ENCODE data around the gene GPR39.

GPR39 gene

DNA sequence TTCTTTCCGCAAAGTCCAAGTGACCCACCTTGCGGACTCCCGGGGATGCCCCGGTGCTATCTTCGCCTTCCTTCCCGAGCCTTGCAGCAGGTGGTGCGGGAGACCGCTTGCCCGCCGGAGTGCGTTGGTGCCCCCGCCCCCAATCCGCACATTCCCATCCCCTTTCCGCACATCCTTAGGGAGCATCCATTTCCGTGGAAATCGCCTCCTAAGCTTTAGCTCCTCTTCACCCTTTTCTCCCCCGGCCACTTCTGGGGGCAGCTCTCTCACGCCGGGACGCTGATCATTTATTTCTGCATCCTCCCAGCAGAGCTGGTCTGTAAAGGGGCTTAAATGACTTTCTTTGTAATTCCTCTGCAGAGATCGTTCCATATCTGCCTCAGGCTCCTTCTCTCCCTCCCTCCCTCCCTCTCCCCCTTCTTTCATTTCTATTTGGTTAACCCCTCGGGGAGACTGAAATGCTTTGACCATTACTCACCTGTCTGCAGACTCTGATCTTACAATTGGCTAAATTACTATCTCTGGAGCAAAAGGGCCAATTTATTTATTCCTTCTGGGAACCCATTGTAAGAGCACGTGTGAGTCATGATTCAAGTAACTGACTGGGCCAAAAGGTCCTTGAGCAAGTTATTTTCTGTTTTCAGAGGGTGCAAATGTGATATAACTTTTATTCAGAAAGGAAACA is 254.7 kb downstream of the GPR39 start:
- no peak for DNase-seq (ENCODE audit: low read depth)

- DNase-seq (ENCODE audit: low read depth) = no peak
Measured at GRCh38 chr2:132676999-132677398, 260.4 kb downstream of the GPR39 start.

DNA sequence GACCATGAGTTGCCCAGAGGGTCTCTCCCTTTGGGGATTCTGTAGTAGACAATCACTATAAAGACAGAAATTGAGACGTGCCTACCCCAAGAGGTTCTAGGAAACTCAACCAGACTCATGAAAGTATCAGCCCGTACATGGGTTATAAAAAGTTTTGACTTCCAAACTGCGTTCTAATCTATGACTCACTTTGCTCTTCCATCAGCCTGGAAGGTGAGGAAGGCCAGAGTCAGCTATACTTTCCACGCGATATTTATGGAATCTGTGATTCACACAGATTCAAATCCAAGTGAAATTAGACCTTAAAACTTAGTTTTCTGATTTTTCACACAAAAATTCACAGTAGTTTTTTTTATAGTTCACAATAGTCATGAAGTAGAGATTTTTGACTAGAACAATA is 261.1 kb downstream of the GPR39 start:
- no peak for DNase-seq (ENCODE audit: low read depth)

- no peak for DNase-seq (ENCODE audit: low read depth)
Measured at GRCh38 chr2:132678483-132678882, 261.9 kb downstream of the GPR39 start.

DNA sequence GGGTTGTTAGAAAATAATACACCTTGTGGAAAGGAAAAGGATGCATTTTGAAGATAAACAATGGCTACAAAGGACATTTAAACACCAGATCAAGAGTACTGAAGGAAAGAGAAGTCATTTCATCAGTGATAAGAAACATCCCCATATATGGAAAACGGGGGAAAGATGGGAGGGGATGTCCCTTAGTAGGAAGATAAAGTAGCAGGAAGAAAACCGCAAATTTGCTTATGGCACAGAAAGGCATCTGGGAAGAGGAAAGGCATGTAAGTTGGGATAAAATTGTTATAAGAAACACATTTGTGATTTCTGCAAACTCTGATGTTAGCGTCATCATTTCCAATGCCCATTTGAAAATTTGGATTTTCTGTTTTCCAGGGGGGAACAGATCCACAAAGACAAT is 263.9 kb downstream of the GPR39 start:
- no peak for DNase-seq (ENCODE audit: low read depth)

DNA sequence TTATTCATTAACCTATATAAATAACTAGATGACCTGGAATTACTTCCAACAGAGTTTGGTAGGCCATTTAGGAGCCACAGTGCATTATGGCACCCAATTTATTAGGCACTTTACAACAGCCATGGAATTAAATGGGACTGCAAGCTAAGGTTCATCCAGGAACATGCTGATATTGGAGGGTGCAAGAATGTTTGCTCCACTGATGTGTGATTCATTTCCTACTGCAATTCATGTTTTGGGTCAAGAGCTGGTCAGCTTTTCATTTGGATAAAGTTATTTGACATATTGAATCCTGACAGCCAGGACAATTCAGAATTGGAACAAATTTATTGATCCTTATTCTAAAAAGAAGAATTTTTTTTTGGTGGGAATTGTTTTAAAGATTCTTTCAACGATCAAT is 265.2 kb downstream of the GPR39 start:
- DNase-seq (ENCODE audit: low read depth) = no peak

GRCh38 chr2:132690664-132691303 is 274.2 kb downstream of the GPR39 start:
- no peak for DNase-seq (ENCODE audit: low read depth)

DNA sequence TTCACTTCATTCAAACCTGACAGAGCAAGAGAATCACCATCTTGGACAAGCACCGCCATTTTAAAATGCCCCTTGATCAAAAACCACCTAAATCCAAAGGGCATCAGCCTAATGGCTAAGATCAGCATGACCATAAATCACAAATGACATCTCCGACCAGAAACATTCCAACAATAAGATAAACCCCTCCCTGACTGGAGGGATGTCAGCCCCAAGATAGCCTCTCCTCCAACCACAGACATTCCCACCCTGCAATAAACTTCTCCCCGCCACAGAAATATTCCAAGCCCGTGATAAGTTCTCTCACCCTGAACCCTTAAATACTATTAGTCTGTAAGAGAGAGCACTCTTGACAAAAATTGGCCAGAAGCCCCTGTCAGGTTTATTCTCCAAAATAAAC is 275.0 kb downstream of the GPR39 start:
- no peak for DNase-seq (ENCODE audit: low read depth)

DNA sequence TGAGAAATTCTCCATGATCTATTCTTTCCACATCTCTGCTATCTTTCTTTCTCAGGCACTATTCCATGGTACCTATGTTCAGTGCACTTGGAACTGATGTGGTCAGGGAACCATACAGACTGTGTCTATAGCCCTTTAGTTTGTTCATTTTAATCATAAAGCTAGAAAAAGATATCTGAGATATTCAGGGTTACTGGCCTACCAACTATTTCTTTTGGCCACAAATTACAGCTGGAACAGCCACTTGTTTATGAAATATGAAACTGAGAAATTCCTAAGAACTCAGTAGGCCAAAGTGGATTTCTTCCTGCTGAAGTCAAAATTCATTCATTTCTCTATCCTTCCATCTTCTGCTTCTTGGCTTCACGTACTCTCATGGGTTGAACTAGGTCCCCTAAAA is 276.2 kb downstream of the GPR39 start:
- DNase-seq (ENCODE audit: low read depth) = no peak

All from activated T-helper 9 cell treated with anti-CD3 and anti-CD28 coated beads, Interleukin-2, amount 50 U/mL, for 16 hours (primary cell).